GM21528 (cell line): Measurements from ENCODE around the gene MROH2A.

ENCODE experiments used
- ATAC-seq: cut with Tn5 transposase; IDR thresholded peaks from one replicate; pipeline ENCODE4 v1.9.1; 2021; ENCODE audit warnings: mild to moderate bottlenecking, moderate library complexity; ENCODE audit not compliant: unreplicated experiment, low FRiP score

The MROH2A gene

GRCh38 chr2:233817361-233817911 is 39.3 kb downstream of the MROH2A start:
- ATAC-seq = no peak

GRCh38 chr2:233817995-233818638 is 40.0 kb downstream of the MROH2A start:
- ATAC-seq = no peak

GRCh38 chr2:233818639-233819621 is 40.8 kb downstream of the MROH2A start:
- ATAC-seq = no peak

GRCh38 chr2:233819884-233820773 is 42.0 kb downstream of the MROH2A start:
- ATAC-seq = no peak

- no peak for ATAC-seq
Measured at GRCh38 chr2:233820774-233821105, 42.6 kb downstream of the MROH2A start.

GRCh38 chr2:233821196-233821595 is 43.1 kb downstream of the MROH2A start:
- no peak for ATAC-seq

- ATAC-seq = no peak
Measured at GRCh38 chr2:233821709-233822100, 43.6 kb downstream of the MROH2A start.

- no peak for ATAC-seq
Measured at GRCh38 chr2:233822101-233822771, 44.1 kb downstream of the MROH2A start.

GRCh38 chr2:233822781-233823730 is 44.9 kb downstream of the MROH2A start:
- ATAC-seq = no peak

GRCh38 chr2:233823731-233824121 is 45.6 kb downstream of the MROH2A start:
- no peak for ATAC-seq

GRCh38 chr2:233824373-233824772 is 46.2 kb downstream of the MROH2A start:
- no peak for ATAC-seq

GRCh38 chr2:233828546-233829192 is 50.5 kb downstream of the MROH2A start:
- ATAC-seq = no peak

GRCh38 chr2:233829193-233830110 is 51.3 kb downstream of the MROH2A start:
- ATAC-seq = no peak

GRCh38 chr2:233830111-233830802 is 52.1 kb downstream of the MROH2A start:
- no peak for ATAC-seq

GRCh38 chr2:233831011-233831721 is 53.0 kb downstream of the MROH2A start:
- ATAC-seq = no peak

- no peak for ATAC-seq
Measured at GRCh38 chr2:233831861-233832260, 53.7 kb downstream of the MROH2A start.
